Endothelial cell of umbilical vein (primary cell): Measurements from ENCODE around the gene SLC39A5. TPM values are rescaled to one million over a fixed set of nuclear protein-coding genes. Genes with fewer than 3 reads are reported as not detected.

Experiments
- BruUV-seq: library from RNA; stranded (reverse); fragments of 400-500 nt; replicated peaks from 2 replicates; lab custom pipeline; 2021; lab: Mats Ljungman, UMichigan
- CTCF ChIA-PET: fragments of 300-600, 350-600 bp; sonication (Branson Sonifier 250); formaldehyde crosslinking; loops from one replicate; lab custom pipeline; 2021; ENCODE audit warnings: antibody characterized with exemption, inconsistent platforms; lab: Charles Lee
- POLR2A ChIA-PET: fragments of 300-600, 350-600 bp; sonication (Branson Sonifier 250); formaldehyde crosslinking; loops from one replicate; lab custom pipeline; 2021; ENCODE audit warnings: antibody characterized with exemption, inconsistent platforms; lab: Charles Lee
- DNase-seq: peaks from one replicate; pipeline ENCODE4 v3.0.0-alpha.2; 2011; ENCODE audit warnings: low read depth, low spot score
- FAIRE-seq: peaks from 2 replicates; lab custom pipeline; 2011; peaks lifted over from hg19 to GRCh38; lab: Jason Lieb, UNC
- H2AFZ ChIP-seq: 2 replicates; pipeline ENCODE4 v1.6.0; 2012; ENCODE audit warnings: low read depth, low read length, control low read depth, inconsistent platforms
- H3K27ac ChIP-seq: 2 replicates; pipeline ENCODE4 v1.5.1; 2011; ENCODE audit warnings: low read depth, mild to moderate bottlenecking, control low read depth, low read length, moderate library complexity; ENCODE audit not compliant: insufficient read depth
- H3K27me3 ChIP-seq, 2 experiments: 2 replicates each; pipeline versions ENCODE4 v1.6.0 to v1.6.1; 2011; ENCODE audit warnings: low read length in 2 of 2, mixed read lengths in 1 of 2; ENCODE audit not compliant: control insufficient read depth in 2 of 2, insufficient read depth in 2 of 2
- H3K36me3 ChIP-seq, 2 experiments: 2 replicates in 1 of 2; 3 replicates in 1 of 2; pipeline ENCODE4 v1.5.1; 2011; ENCODE audit warnings: low read length in 2 of 2, mild to moderate bottlenecking in 1 of 2, moderate library complexity in 1 of 2; ENCODE audit not compliant: control insufficient read depth in 2 of 2, insufficient read depth in 2 of 2; ENCODE audit errors: extremely low read depth in 1 of 2
- H3K4me1 ChIP-seq: 3 replicates; pipeline ENCODE4 v1.5.1; 2011; ENCODE audit warnings: mild to moderate bottlenecking, low read length; ENCODE audit not compliant: control insufficient read depth, insufficient read depth; ENCODE audit errors: extremely low read depth
- H3K4me2 ChIP-seq: 2 replicates; pipeline ENCODE4 v1.6.1; 2011; ENCODE audit warnings: low read length, control low read depth, mixed read lengths; ENCODE audit not compliant: insufficient read depth
- H3K4me3 ChIP-seq, 3 experiments: fragments of 200-600 bp in 1 of 3; sonication (generic), shearing (Covaris generic) in 1 of 3; replicated peaks in 1 of 3; 2 replicates each; pipeline ENCODE4 v1.5.1; 2011 to 2016; ENCODE audit warnings: control low read depth in 3 of 3, low read length in 3 of 3, mild to moderate bottlenecking in 2 of 3, inconsistent platforms in 1 of 3, low read depth in 1 of 3, moderate library complexity in 1 of 3; ENCODE audit not compliant: insufficient read depth in 1 of 3
- H3K79me2 ChIP-seq: 2 replicates; pipeline ENCODE4 v1.6.0; 2012; ENCODE audit warnings: low read length, inconsistent platforms; ENCODE audit not compliant: control insufficient read depth, insufficient read depth
- H3K9ac ChIP-seq: replicated peaks from 2 replicates; pipeline ENCODE3; 2011; ENCODE audit warnings: low read length, control low read depth; ENCODE audit not compliant: insufficient read depth; ENCODE audit errors: extremely low read depth
- H3K9me1 ChIP-seq: replicated peaks from 3 replicates; pipeline ENCODE4 v1.6.0; 2011; ENCODE audit warnings: mild to moderate bottlenecking, low read length; ENCODE audit not compliant: control insufficient read depth, insufficient read depth; ENCODE audit errors: extremely low read depth
- H3K9me3 ChIP-seq: replicated peaks from 2 replicates; pipeline ENCODE4 v1.5.1; 2012; ENCODE audit warnings: low read length, inconsistent platforms; ENCODE audit not compliant: control insufficient read depth, insufficient read depth
- H4K20me1 ChIP-seq: replicated peaks from 2 replicates; pipeline ENCODE3; 2011; ENCODE audit warnings: mild to moderate bottlenecking, low read length; ENCODE audit not compliant: control insufficient read depth, insufficient read depth; ENCODE audit errors: extremely low read depth
- EZH2 ChIP-seq: IDR thresholded peaks from 2 replicates; pipeline ENCODE4 v1.6.1; 2012; ENCODE audit warnings: borderline replicate concordance, low read depth, mild to moderate bottlenecking, moderate library complexity, low read length, inconsistent platforms; ENCODE audit not compliant: severe bottlenecking
- FOS ChIP-seq: IDR thresholded peaks from 2 replicates; pipeline ENCODE4 v1.6.1; 2011; ENCODE audit warnings: mild to moderate bottlenecking, low read length, moderate library complexity, borderline replicate concordance; ENCODE audit not compliant: insufficient read depth
- GATA2 ChIP-seq: IDR thresholded peaks from 2 replicates; pipeline ENCODE4 v1.7.0; 2011; ENCODE audit warnings: low read depth, mild to moderate bottlenecking, moderate library complexity, mixed read lengths, low read length; ENCODE audit not compliant: insufficient read length, insufficient read depth
- JUN ChIP-seq: IDR thresholded peaks from 2 replicates; pipeline ENCODE4 v1.6.1; 2011; ENCODE audit warnings: borderline replicate concordance, low read depth; ENCODE audit not compliant: insufficient read length, insufficient read depth
- MYC ChIP-seq: IDR thresholded peaks from one replicate; pipeline ENCODE4 v1.6.1; 2011; ENCODE audit warnings: mild to moderate bottlenecking, low read depth, low read length
- POLR2A ChIP-seq: IDR thresholded peaks from 2 replicates; pipeline ENCODE4 v1.6.1; 2012; ENCODE audit warnings: low read depth, mild to moderate bottlenecking, control low read depth, low read length
- POLR2AphosphoS5 ChIP-seq: IDR thresholded peaks from 2 replicates; pipeline ENCODE4 v1.6.1; 2012; ENCODE audit warnings: low read depth, mild to moderate bottlenecking, control low read depth, low read length, moderate library complexity; ENCODE audit not compliant: insufficient read depth
- dilution Hi-C: fragments of 300-500 bp; cut with MboI; formaldehyde crosslinking; loops from one replicate; pipeline ENCODE4 v1.15.0; 2019; ENCODE audit warnings: low sequenced_read_pairs; ENCODE audit not compliant: extremely low pct_ligation_motif_present
- intact Hi-C: fragments of 100-400 bp; cut with micrococcal nuclease; formaldehyde crosslinking; loops from one replicate; pipeline ENCODE4 v1.10.0; 2022
- polyA plus RNA-seq, 4 experiments: library from polyadenylated mRNA; depleted of rRNA in 3 of 4; stranded (reverse) in 3 of 4; unstranded in 1 of 4; fragments of >200 nt; gene quantifications; 2 replicates each; pipeline versions ENCODE4 v1.2.1 to v1.2.3, GENCODE V29; 2011 to 2012; ENCODE audit warnings: missing spikeins in 1 of 4
- total RNA-seq: library from RNA; stranded (reverse); gene quantifications from 2 replicates; pipeline ENCODE4 v1.2.3, GENCODE V29; 2021
- TF ChIP-seq, protein P1 (sequence below), 2 donors: IDR thresholded peaks; 1 replicate in 1 of 2; 2 replicates in 1 of 2; pipeline ENCODE4 v1.5.1; 2011; ENCODE audit warnings: low read length in 2 of 2, mild to moderate bottlenecking in 2 of 2, moderate library complexity in 2 of 2, control low read depth in 1 of 2, inconsistent platforms in 1 of 2, low read depth in 1 of 2; ENCODE audit not compliant: insufficient read depth in 1 of 2; ENCODE audit errors: extremely low read depth in 1 of 2
- TF ChIP-seq, protein P2 (sequence below): IDR thresholded peaks from 2 replicates; pipeline ENCODE4 v1.6.1; 2011; ENCODE audit not compliant: insufficient read depth, insufficient read length

SLC39A5 gene
- total and polyA plus RNA-seq, 2 donors (not counting 3 experiments of a cell fraction or from before 2014, with no cell fraction given) = 0.10 TPM; not detected in 1

DNA sequence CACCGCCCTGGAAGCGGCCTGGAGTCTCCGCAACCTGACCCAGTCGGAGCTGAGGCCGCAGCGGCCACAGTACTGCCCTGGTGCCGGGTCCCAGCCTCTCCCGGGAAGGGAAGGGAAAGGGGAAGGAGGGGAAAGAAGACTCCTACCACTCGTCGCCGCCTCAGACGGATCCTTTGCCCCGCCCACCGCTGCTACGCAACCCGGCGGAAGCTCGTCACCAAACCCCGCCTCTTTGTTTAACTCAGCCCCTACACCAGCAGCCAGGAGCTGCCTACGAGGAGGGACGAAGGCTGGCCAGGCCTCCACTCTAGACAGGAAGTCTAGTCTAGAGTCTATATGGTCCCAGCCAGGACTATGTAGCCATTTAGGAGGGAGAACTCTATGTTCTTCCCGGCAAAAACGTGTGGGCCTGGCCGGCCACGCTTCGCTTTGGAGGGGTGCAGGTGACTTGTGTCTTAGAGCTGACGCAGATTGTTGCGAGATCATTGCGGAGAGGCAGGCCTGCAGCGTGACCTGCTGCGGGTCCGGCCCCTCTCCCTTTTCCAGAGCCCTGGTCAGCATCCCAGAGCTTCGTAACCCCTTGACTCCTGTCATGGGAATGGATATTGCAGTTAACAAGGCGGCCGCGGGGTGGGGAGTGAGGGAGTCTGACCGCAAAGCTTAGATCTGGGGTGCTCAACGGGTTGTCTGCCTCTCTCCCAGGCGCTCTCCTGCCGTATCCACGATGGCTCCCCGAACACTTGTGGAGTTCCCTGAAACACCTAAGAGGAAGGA lies 7.9 kb upstream of the SLC39A5 start, which contains the start of gene RNF41:
Gene RNF41, minus strand, starts transcription at position 166 of the 774 bp plus-strand sequence. CDS start 7,875 bp downstream, outside the sequence.
- dilution Hi-C loops = no loop called here

More for the DNA sequence above, 7.9 kb upstream of the SLC39A5 start, which contains the start of gene RNF41:
- ChIA-PET POLR2A (interaction anchor here (0.6 to 3.2 kb wide), 13 partner anchors 10 to 227 kb away, joined by 3 to 37 read pairs (median 6); partner anchors contain the start of genes ANKRD52, CNPY2, ESYT1 and SMARCC2), CTCF (interaction anchor here (0.8 to 4.0 kb wide), 21 partner anchors 10 to 484 kb away, joined by 3 to 75 read pairs (median 6); partner anchors contain the start of genes ANKRD52, ESYT1, SMARCC2 and ZC3H10)
- no peaks in the 10 kb centered on the region for H3K9me3 ChIP-seq
- H3K27me3 ChIP-seq = no peaks in the 10 kb centered on the region
- H3K36me3 ChIP-seq = no peaks in the 10 kb centered on the region
- intact Hi-C loops = no loop called here
- no peaks in the 10 kb centered on the region for H3K9me1 ChIP-seq
- H3K4me1 ChIP-seq = peaks cover 19% of the 10 kb centered on the region
- H3K9ac ChIP-seq = peak within 1 kb of the TSS; percentile 94
- peak within 1 kb of the TSS; percentile 95 for H3K27ac ChIP-seq
- peak within 1 kb of the TSS; percentile 71 for H3K4me2 ChIP-seq
- TSS peak; percentile 72 for BruUV-seq
- H3K4me3 ChIP-seq = peak within 1 kb of the TSS; percentile 80 to 93 (median 82)
- no peaks in the 10 kb centered on the region for H4K20me1 ChIP-seq
- H2AFZ ChIP-seq = peak within 1 kb of the TSS; percentile 57
- DNase-seq (peak; percentile 98), FAIRE-seq (peak; percentile 97)
- TF ChIP-seq FOS (no peak), GATA2 (no peak), EZH2 (no peak), MYC (no peak), JUN (no peak), POLR2A (peak; percentile 90), POLR2AphosphoS5 (peak; percentile 89)
- TF ChIP-seq, protein P1, sequence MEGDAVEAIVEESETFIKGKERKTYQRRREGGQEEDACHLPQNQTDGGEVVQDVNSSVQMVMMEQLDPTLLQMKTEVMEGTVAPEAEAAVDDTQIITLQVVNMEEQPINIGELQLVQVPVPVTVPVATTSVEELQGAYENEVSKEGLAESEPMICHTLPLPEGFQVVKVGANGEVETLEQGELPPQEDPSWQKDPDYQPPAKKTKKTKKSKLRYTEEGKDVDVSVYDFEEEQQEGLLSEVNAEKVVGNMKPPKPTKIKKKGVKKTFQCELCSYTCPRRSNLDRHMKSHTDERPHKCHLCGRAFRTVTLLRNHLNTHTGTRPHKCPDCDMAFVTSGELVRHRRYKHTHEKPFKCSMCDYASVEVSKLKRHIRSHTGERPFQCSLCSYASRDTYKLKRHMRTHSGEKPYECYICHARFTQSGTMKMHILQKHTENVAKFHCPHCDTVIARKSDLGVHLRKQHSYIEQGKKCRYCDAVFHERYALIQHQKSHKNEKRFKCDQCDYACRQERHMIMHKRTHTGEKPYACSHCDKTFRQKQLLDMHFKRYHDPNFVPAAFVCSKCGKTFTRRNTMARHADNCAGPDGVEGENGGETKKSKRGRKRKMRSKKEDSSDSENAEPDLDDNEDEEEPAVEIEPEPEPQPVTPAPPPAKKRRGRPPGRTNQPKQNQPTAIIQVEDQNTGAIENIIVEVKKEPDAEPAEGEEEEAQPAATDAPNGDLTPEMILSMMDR (IDR thresholded peaks at IDR 0.05; ENCODE audit: extremely low read depth in 1 of 2, insufficient read depth in 1 of 2, low read depth in 1 of 2, low read length in 2 of 2) = peak in 1 of 2 donors; percentile 25
- TF ChIP-seq, protein P2, sequence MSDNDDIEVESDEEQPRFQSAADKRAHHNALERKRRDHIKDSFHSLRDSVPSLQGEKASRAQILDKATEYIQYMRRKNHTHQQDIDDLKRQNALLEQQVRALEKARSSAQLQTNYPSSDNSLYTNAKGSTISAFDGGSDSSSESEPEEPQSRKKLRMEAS = peak; percentile 3
- peaks cover 23% of the 10 kb centered on the region for H3K79me2 ChIP-seq
